Panc1 (cell line): Measurements from ENCODE around the gene GATA6.

Experiments
- CTCF ChIP-seq: fragments of 450-650 bp; IDR thresholded peaks from 2 replicates; pipeline ENCODE4 v1.5.1; 2017; ENCODE audit warnings: mild to moderate bottlenecking
- TCF7L2 ChIP-seq: IDR thresholded peaks from 2 replicates; pipeline ENCODE4 v1.6.1; 2011; ENCODE audit warnings: mild to moderate bottlenecking, low read depth, low read length, inconsistent platforms

GRCh38 chr18:22226801-22227200 lies 57.4 kb downstream of the GATA6 start:
- no peak for TF ChIP-seq CTCF
- TF ChIP-seq TCF7L2, result no peak
